Fibroblast of skin of left quadriceps (primary cell): ENCODE results near the gene IP6K1.

ENCODE experiments used
- DNase-seq, 2 experiments: peaks; one replicate each; pipeline ENCODE4 v3.0.0-alpha.2; 2013; ENCODE audit warnings: low read depth in 2 of 2

The IP6K1 gene

DNA sequence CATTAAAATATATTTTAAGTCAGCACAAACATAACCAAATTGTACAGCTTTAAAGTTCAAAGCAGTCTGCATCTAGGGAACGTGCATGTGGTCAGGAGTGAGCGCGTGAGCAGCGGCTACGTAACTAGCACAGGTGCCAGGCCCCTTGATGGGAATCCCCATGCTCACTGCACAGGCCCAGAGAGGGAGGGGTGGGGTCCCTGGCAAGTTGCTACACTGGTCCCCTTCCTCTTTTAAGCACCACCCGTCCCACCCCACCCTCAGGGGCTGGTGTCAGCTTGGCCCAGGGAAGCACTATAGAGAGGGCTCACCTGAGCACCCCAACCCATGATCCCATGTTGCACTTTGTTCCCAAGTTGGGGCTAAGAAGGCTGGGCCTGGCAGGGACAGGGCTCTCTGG lies 61.8 kb downstream of the IP6K1 start:
- no peak for DNase-seq

- DNase-seq, result peak; percentile 82 to 84
Measured at GRCh38 chr3:49723628-49724551, 62.5 kb downstream of the IP6K1 start, which contains the start of gene GMPPB. Gene GMPPB (minus strand): TSS chr3:49723951. CDS start chr3:49723726, 225 bp downstream.

DNA sequence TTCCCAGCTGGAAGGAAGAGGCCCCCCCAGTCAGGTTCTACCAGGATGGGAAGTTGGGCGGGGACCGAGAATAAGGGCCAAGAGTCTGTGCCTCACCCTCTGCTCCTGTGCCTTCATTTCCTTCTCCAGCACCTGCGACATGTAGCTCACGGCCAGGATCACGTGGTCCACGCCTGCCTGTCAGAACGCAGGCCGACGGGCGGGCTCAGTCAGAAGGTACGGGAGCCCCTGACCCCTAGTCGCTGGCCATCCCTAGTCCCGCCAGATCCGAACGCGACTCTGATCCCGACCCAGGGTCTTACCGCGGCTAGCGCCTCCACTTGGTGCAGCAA lies 63.1 kb downstream of the IP6K1 start:
- DNase-seq, result no peak

DNA sequence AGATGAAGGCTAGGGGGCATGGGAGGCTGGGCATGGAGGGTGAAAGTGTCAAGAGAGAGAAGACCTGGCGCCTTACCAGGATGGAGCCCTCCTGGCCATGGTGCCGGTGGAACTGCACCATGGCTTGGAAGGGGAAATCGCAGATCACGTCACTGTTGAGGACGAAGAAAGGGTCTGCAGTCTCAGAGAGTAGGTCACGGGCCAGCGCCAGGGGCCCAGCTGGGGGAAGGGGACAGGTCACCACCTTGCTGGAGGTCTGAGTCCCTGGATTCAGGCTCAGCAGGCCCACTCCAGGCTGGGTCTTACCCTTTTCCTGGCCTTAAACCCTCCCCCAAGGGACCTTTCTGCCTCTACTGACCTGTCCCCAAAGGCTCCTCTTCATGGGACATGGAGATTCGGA lies 63.4 kb downstream of the IP6K1 start:
- DNase-seq, result no peak

- DNase-seq, result no peak
Measured at GRCh38 chr3:49721896-49722781, 64.2 kb downstream of the IP6K1 start.

DNA sequence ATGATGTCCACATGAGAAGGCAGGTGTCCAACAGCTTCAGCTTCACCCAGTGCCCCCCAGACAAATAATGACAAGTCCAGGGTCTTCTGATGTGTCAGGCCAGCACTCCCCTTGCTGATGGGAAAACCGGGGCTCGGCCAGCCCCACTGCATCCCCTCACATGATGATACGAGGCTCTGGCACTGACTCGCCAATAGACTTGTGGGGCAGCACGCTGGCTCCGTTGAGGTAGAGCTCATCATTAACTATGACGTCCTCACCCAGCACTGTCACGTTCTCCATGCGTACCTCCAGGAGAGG lies 64.8 kb downstream of the IP6K1 start:
- no peak for DNase-seq

- DNase-seq, result no peak
Measured at GRCh38 chr3:49720855-49721595, 65.3 kb downstream of the IP6K1 start.

- DNase-seq, result peak; percentile 81 to 83
Measured at GRCh38 chr3:49719214-49719884, 67.0 kb downstream of the IP6K1 start, which contains the start of gene AMIGO3. Gene AMIGO3 (minus strand): TSS chr3:49719684. CDS start chr3:49719465, 219 bp downstream.

DNA sequence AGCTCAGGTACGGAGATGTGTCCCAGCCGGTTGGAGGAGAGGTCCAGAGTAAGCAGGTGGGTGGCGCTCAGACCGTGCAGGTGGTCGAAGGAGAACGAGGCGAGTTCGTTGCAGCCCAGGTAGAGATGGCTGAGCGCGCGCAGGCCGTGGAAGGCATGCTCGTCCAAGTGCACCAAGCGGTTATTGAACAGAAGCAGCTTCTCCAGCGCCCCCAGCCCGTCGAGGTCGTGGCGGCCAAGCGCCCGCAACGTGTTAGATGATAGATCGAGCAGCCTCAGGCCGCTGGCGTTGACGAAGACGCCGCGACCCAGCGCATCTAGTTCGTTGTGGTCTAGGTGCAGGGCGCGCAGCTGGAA lies 67.5 kb downstream of the IP6K1 start:
- DNase-seq, result no peak

GRCh38 chr3:49717959-49718857 lies 68.1 kb downstream of the IP6K1 start:
- DNase-seq, result no peak

DNA sequence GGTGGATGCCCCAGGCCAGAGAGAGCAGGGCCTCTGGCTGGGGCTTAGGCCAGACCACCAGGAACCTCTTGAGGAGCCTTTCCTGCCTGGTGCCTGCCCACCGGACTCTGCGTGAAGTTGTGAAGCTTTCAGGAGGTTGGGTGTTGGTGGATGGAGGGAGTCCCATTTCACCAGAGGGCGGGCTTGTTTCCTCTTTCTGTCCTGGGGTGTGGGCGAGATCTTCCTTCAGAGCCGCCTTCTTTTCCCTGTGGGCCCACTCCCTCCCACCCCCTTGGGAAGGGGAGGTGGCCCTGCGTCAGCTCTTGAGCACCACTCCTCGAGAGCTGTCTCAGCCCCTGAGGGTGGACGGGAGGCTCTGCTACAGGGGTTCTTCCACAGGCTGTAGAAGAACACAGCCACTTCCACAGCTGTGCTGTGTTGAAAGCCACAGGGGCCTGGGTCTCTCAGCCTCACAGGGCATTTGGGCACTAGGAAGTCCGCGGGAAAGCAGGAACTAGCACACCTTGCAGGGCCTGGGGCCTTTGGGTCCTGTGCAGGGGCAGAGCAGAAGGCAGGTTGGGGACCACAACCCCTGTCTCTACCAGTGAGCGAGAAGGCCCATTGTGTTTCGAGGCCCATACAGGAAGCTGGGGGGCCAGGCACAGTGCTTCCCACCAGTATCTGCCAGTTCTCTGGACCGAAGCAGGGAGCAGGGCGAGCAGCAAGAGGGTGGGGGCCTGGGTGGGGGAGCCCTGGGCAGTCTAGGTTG lies 69.0 kb downstream of the IP6K1 start:
- DNase-seq, result no peak

- DNase-seq, result no peak
Measured at GRCh38 chr3:49716691-49717210, 69.6 kb downstream of the IP6K1 start.

GRCh38 chr3:49716169-49716568 lies 70.2 kb downstream of the IP6K1 start:
- DNase-seq, result no peak

DNA sequence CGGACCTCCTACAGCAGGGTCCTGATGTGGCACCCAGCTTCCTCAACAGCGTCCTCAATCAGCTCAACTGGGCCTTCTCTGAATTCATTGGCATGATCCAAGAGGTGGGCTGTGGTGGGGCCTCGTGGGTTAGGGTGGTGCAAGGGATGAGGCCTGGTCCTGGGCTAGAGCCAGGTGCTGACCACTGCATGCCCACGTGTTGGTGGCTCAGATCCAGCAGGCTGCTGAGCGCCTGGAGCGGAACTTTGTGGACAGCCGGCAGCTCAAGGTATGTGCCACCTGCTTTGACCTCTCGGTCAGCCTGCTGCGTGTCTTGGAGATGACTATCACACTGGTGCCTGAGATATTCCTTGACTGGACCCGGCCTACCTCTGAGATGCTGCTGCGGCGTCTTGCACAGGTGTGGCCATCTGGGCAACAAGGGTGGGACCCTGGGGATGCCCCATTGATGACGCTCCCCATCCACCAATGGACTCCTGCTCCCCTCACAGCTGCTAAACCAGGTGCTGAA lies 70.7 kb downstream of the IP6K1 start:
- no peak for DNase-seq

DNA sequence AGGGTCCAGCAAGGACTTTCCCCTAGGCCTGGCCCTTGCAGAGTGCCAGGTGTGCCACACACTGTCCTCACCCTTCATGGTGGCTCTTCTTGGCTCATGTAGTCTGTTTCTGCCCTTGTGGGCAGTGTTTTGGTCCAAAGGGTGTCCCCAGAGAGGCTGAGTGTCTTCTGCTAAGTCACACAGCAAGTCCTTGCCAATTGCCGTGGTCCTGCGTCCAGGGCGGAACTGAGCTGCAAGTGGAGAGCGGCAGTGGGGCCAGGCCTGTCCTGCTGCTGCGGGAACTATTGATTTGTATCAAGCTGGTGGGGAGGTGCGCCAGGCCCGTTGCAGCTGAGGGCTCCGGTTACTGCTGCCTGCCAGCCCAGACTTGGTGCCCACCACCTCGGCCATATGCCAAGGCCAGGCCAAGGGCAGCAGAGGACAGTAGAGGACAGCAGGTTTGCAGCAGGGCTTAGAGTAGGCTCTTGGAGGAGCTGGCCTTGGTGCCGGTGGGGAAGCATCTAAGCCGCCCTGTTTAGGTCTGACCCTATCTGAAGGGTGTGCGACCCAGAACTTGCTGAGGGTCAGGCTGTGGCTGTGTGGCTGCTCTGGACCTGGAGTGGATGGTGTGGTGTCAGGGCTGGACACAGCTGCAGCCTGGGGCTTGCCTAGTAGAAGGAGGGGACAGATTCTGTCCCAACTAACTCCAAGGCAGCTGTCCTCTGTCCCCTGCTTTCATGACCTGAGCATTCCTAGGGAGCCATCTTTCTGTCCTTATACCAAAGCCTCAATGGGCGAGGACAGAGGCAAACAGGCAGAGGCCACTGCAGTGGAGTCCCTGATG lies 71.4 kb downstream of the IP6K1 start:
- DNase-seq, result no peak

DNA sequence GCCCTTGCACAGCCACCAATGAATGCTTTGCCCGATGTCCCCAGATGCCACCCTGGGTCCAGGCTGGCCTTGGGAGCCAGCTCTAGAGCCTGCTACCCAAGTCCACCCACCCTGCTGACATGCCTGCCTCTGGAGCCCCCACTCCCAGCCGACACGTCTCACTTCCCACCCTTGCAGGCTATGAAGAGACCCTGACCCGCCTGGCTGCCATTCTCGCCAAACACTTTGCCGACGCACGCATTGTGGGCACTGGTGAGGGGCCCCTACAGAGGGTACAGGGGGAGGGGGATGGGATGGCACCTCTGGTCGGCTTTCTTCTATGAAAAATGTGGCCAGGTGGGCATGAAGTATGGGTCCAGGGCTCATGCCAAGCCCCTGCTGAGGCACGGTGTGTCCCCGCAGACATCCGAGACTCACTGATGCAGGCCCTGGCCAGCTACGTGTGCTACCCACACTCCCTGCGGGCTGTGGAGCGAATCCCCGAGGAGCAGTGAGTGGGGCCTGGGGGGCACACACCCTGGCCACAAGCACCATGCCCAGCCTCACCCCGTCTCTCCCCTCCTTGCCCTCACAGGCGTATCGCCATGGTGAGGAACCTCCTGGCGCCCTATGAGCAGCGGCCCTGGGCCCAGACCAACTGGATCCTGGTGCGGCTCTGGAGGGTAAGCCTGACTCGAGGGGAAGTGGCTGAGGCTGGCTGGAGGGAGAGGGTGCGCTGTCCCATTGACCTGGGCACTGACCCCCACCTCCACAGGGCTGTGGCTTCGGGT lies 72.8 kb downstream of the IP6K1 start:
- DNase-seq, result no peak

GRCh38 chr3:49712631-49713317 lies 73.6 kb downstream of the IP6K1 start:
- no peak for DNase-seq
